ENCODE results near the gene GNMT. TPM values are rescaled to one million over a fixed set of nuclear protein-coding genes. Genes with fewer than 3 reads are reported as not detected.
A peak's percentile ranks its signal among the peaks of the same experiment; 100 is the strongest.

Gene GNMT
- polyA plus RNA-seq, 1 donor from 2014 or later, result 0.97 TPM

DNA sequence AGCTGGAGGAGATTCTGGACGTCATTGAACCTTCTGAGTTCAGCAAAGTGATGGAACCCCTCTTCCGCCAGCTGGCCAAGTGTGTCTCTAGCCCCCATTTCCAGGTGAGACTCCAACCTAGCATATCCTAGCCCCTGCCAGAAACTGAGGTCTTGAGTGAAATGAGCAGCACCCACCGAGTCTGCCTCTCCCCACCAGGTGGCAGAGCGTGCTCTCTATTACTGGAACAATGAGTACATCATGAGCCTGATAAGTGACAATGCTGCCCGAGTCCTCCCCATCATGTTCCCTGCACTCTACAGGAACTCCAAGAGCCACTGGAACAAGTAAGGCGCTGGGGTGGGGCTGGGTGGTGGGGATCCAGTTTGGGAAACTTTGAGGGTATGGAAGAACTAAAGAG is 48.6 kb downstream of the GNMT start (continued):
- TF ChIP-seq, protein P1, sequence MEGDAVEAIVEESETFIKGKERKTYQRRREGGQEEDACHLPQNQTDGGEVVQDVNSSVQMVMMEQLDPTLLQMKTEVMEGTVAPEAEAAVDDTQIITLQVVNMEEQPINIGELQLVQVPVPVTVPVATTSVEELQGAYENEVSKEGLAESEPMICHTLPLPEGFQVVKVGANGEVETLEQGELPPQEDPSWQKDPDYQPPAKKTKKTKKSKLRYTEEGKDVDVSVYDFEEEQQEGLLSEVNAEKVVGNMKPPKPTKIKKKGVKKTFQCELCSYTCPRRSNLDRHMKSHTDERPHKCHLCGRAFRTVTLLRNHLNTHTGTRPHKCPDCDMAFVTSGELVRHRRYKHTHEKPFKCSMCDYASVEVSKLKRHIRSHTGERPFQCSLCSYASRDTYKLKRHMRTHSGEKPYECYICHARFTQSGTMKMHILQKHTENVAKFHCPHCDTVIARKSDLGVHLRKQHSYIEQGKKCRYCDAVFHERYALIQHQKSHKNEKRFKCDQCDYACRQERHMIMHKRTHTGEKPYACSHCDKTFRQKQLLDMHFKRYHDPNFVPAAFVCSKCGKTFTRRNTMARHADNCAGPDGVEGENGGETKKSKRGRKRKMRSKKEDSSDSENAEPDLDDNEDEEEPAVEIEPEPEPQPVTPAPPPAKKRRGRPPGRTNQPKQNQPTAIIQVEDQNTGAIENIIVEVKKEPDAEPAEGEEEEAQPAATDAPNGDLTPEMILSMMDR (IDR thresholded peaks at IDR 0.05; ENCODE audit: poor library complexity, severe bottlenecking), result peak; percentile 59
- no peak for TF ChIP-seq POLR2AphosphoS5 (IDR thresholded peaks at IDR 0.05)

DNA sequence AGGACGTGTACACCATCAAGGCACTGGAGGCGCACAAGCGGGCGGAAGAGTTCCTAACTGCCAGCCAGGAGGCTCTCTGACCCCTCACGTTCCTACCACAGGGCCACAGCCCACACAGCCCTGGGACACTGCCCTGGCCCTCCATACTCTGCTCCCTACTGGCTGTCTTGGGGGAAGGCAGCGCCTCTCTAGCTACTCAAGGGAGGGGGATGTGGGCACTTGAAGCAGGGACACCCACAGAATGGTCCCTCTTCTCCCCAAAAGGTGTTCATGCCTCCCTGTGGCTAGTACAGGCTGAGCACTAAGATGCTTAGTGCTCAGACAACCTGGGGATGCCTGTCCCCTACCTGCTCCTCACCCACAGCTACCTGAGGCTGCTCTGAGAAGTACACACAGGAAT is 50.7 kb downstream of the GNMT start:
- no peaks in the 10 kb centered on the region for H3K9me3 ChIP-seq (ENCODE audit: low read length)
- no peaks in the 10 kb centered on the region for H3K9me2 ChIP-seq (ENCODE audit: insufficient read depth, low read length)
- no peak overlapping the region for H3K9ac ChIP-seq (ENCODE audit: low read length)
- H2AFZ ChIP-seq (ENCODE audit: low read depth, low read length), result no peak overlapping the region
- no peaks in the 10 kb centered on the region for H3F3A ChIP-seq (ENCODE audit: insufficient read depth, low read length, poor library complexity, severe bottlenecking)
- H3K4me3 ChIP-seq (ENCODE audit: low read length), result no peak overlapping the region
- H3K27ac ChIP-seq (ENCODE audit: low read length), result no peak overlapping the region
- peaks cover 29% of the 10 kb centered on the region for H3K79me2 ChIP-seq (replicated peaks; ENCODE audit: insufficient read depth, low read length)
- no peak overlapping the region for H3K4me2 ChIP-seq (ENCODE audit: low read length)
- H4K20me1 ChIP-seq (ENCODE audit: insufficient read depth), result no peaks in the 10 kb centered on the region
- H3K36me3 ChIP-seq (ENCODE audit: insufficient read depth, low read length), result no peaks in the 10 kb centered on the region
- H3K27me3 ChIP-seq (ENCODE audit: insufficient read depth, low read depth, low read length), result no peaks in the 10 kb centered on the region
- TF ChIP-seq, protein P2, sequence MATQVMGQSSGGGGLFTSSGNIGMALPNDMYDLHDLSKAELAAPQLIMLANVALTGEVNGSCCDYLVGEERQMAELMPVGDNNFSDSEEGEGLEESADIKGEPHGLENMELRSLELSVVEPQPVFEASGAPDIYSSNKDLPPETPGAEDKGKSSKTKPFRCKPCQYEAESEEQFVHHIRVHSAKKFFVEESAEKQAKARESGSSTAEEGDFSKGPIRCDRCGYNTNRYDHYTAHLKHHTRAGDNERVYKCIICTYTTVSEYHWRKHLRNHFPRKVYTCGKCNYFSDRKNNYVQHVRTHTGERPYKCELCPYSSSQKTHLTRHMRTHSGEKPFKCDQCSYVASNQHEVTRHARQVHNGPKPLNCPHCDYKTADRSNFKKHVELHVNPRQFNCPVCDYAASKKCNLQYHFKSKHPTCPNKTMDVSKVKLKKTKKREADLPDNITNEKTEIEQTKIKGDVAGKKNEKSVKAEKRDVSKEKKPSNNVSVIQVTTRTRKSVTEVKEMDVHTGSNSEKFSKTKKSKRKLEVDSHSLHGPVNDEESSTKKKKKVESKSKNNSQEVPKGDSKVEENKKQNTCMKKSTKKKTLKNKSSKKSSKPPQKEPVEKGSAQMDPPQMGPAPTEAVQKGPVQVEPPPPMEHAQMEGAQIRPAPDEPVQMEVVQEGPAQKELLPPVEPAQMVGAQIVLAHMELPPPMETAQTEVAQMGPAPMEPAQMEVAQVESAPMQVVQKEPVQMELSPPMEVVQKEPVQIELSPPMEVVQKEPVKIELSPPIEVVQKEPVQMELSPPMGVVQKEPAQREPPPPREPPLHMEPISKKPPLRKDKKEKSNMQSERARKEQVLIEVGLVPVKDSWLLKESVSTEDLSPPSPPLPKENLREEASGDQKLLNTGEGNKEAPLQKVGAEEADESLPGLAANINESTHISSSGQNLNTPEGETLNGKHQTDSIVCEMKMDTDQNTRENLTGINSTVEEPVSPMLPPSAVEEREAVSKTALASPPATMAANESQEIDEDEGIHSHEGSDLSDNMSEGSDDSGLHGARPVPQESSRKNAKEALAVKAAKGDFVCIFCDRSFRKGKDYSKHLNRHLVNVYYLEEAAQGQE (IDR thresholded peaks at IDR 0.05; ENCODE audit: borderline replicate concordance), result no peak
- no peak for TF ChIP-seq EP300 (conservative IDR thresholded peaks at IDR 0.05; ENCODE audit: poor library complexity, severe bottlenecking)
- no peak for TF ChIP-seq EZH2 (IDR thresholded peaks at IDR 0.05; ENCODE audit: borderline replicate concordance, insufficient read depth, low read length, poor library complexity, severe bottlenecking)

DNA sequence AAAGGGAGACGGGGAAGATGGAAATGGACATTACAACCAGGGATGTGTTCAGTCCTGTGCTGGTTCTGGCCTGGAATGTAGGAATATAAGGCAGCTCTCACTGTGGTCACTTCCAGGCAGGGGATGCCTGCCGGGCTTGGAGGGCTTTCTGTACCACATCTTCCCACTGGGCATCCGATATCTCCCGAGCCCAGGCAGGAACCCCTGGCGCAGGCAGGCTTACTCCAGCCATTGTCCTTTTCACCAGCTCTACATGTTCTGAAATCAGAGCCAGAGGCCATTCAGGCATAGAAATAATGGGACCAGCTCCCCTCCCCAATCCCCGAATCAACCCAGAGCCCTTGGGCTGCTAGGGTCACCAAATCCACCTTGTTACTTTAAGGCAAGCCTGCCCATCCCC is 51.8 kb downstream of the GNMT start:
- H3F3A ChIP-seq (ENCODE audit: insufficient read depth, low read length, poor library complexity, severe bottlenecking), result no peaks in the 10 kb centered on the region
- no peak overlapping the region for H3K27ac ChIP-seq (ENCODE audit: low read length)
- no peak overlapping the region for H2AFZ ChIP-seq (ENCODE audit: low read depth, low read length)
- TF ChIP-seq EP300 (conservative IDR thresholded peaks at IDR 0.05; ENCODE audit: poor library complexity, severe bottlenecking) (no peak), EZH2 (IDR thresholded peaks at IDR 0.05; ENCODE audit: borderline replicate concordance, insufficient read depth, low read length, poor library complexity, severe bottlenecking) (no peak), POLR2AphosphoS5 (IDR thresholded peaks at IDR 0.05) (no peak), TAF1 (IDR thresholded peaks at IDR 0.05; ENCODE audit: low read depth) (no peak), MXI1 (conservative IDR thresholded peaks at IDR 0.05; ENCODE audit: poor library complexity, severe bottlenecking) (no peak), SMC3 (conservative IDR thresholded peaks at IDR 0.05; ENCODE audit: poor library complexity) (no peak), RAD21 (conservative IDR thresholded peaks at IDR 0.05) (no peak)
- TF ChIP-seq, protein P1 (IDR thresholded peaks at IDR 0.05; ENCODE audit: poor library complexity, severe bottlenecking), result no peak
- TF ChIP-seq, protein P2 (IDR thresholded peaks at IDR 0.05; ENCODE audit: borderline replicate concordance), result no peak
- H3K9me3 ChIP-seq (ENCODE audit: low read length), result no peaks in the 10 kb centered on the region
- no peaks in the 10 kb centered on the region for H4K20me1 ChIP-seq (ENCODE audit: insufficient read depth)
- H3K79me2 ChIP-seq (replicated peaks; ENCODE audit: insufficient read depth, low read length), result peaks cover 33% of the 10 kb centered on the region
- H3K27me3 ChIP-seq (ENCODE audit: insufficient read depth, low read depth, low read length), result no peaks in the 10 kb centered on the region
- no peaks in the 10 kb centered on the region for H3K36me3 ChIP-seq (ENCODE audit: insufficient read depth, low read length)
- peak overlapping the region; percentile 79 for H3K9ac ChIP-seq (ENCODE audit: low read length)
- no peaks in the 10 kb centered on the region for H3K9me2 ChIP-seq (ENCODE audit: insufficient read depth, low read length)
- H3K4me3 ChIP-seq (ENCODE audit: low read length), result peak overlapping the region; percentile 74
- H3K4me2 ChIP-seq (ENCODE audit: low read length), result peak overlapping the region; percentile 100

Measured in neural cell (in vitro differentiated cells).